GM12872 (cell line): ENCODE data around the gene UNC5B.

Source experiments
- CTCF ChIP-seq: IDR thresholded peaks from 3 replicates; pipeline ENCODE4 v1.5.1; 2011; ENCODE audit warnings: low read depth, mild to moderate bottlenecking, low read length, moderate library complexity; ENCODE audit not compliant: insufficient read depth

Gene UNC5B

GRCh38 chr10:71290806-71291527, 78.6 kb downstream of the UNC5B start:
- TF ChIP-seq CTCF = no peak

- TF ChIP-seq CTCF = no peak
Measured at GRCh38 chr10:71291528-71291900, 79.1 kb downstream of the UNC5B start.

- TF ChIP-seq CTCF = no peak
Measured at GRCh38 chr10:71292624-71293445, 80.5 kb downstream of the UNC5B start.

- no peak for TF ChIP-seq CTCF
Measured at GRCh38 chr10:71293446-71294084, 81.2 kb downstream of the UNC5B start.

GRCh38 chr10:71294091-71294561, 81.8 kb downstream of the UNC5B start:
- TF ChIP-seq CTCF = no peak

- no peak for TF ChIP-seq CTCF
Measured at GRCh38 chr10:71294856-71295255, 82.5 kb downstream of the UNC5B start.

- TF ChIP-seq CTCF = no peak
Measured at GRCh38 chr10:71295641-71296040, 83.3 kb downstream of the UNC5B start.
